GM18499 (cell line): ENCODE results near the gene CLDN17.

ENCODE experiments used
- ATAC-seq: cut with Tn5 transposase; IDR thresholded peaks from one replicate; pipeline ENCODE4 v1.9.1; 2021; ENCODE audit warnings: moderate number of reproducible peaks; ENCODE audit not compliant: insufficient read depth, unreplicated experiment

The CLDN17 gene

GRCh38 chr21:30166705-30167104 is at the start of gene CLDN17:
Gene CLDN17 (minus strand): TSS chr21:30166805. CDS start chr21:30166617, 188 bp downstream.
- no peak for ATAC-seq

- ATAC-seq: no peak
These were observed 49.6 kb upstream of the CLDN17 start, which contains the start of gene CLDN8 for GRCh38 chr21:30216041-30216723. Gene CLDN8 (minus strand): TSS chr21:30216097. CDS start chr21:30215925, 172 bp downstream.

- no peak for ATAC-seq
These were observed 44.5 kb upstream of the CLDN17 start for GRCh38 chr21:30211071-30211470.

- ATAC-seq: no peak
These were observed 43.0 kb upstream of the CLDN17 start for GRCh38 chr21:30209601-30210000.

GRCh38 chr21:30207252-30207579 is 40.6 kb upstream of the CLDN17 start:
- ATAC-seq: no peak

- ATAC-seq: no peak
These were observed 40.1 kb upstream of the CLDN17 start for GRCh38 chr21:30206551-30207251.

- ATAC-seq: no peak
These were observed 33.4 kb upstream of the CLDN17 start for GRCh38 chr21:30200000-30200399.

GRCh38 chr21:30194701-30195299 is 28.2 kb upstream of the CLDN17 start:
- ATAC-seq: no peak

GRCh38 chr21:30193201-30193600 is 26.6 kb upstream of the CLDN17 start:
- ATAC-seq: no peak

- ATAC-seq: no peak
These were observed 23.9 kb upstream of the CLDN17 start for GRCh38 chr21:30190554-30190953.

- no peak for ATAC-seq
These were observed 23.2 kb upstream of the CLDN17 start for GRCh38 chr21:30189773-30190172.

GRCh38 chr21:30186242-30186641 is 19.6 kb upstream of the CLDN17 start:
- ATAC-seq: no peak

- ATAC-seq: no peak
These were observed 1.5 kb upstream of the CLDN17 start for GRCh38 chr21:30168086-30168485.

- ATAC-seq: no peak
These were observed 434 bp downstream of the CLDN17 start for GRCh38 chr21:30166171-30166570.

- ATAC-seq: no peak
These were observed 1.8 kb downstream of the CLDN17 start for GRCh38 chr21:30164796-30165195.

- no peak for ATAC-seq
These were observed 12.8 kb downstream of the CLDN17 start for GRCh38 chr21:30153697-30154340.

- ATAC-seq: no peak
These were observed 13.8 kb downstream of the CLDN17 start for GRCh38 chr21:30152792-30153191.

- no peak for ATAC-seq
These were observed 17.7 kb downstream of the CLDN17 start for GRCh38 chr21:30148906-30149305.

- ATAC-seq: no peak
These were observed 19.9 kb downstream of the CLDN17 start for GRCh38 chr21:30146558-30147282.

GRCh38 chr21:30138483-30138882 is 28.1 kb downstream of the CLDN17 start:
- no peak for ATAC-seq
